Mesenchymal stem cell (in vitro differentiated cells and primary cell): ENCODE results near the gene SLC20A1.
A peak's percentile ranks its signal among the peaks of the same experiment; 100 is the strongest.
"Not testable (repeated sequence)": the region's sequence is repeated elsewhere in the genome, so short reads cannot be mapped to it uniquely, and the experiment has no call there.

Source experiments
- DNase-seq: peaks from one replicate; pipeline ENCODE4 v3.0.0-alpha.2; 2013
- H2AFZ ChIP-seq: one replicate; pipeline ENCODE4 v1.6.1; 2013; ENCODE audit warnings: low read depth, mild to moderate bottlenecking, control low read depth, inconsistent platforms, low read length, moderate library complexity
- H2AK5ac ChIP-seq: 2 replicates; pipeline ENCODE4 v1.6.1; 2013; ENCODE audit warnings: low read length, moderate library complexity, mild to moderate bottlenecking, inconsistent platforms; ENCODE audit not compliant: severe bottlenecking
- H2BK120ac ChIP-seq: one replicate; pipeline ENCODE4 v1.6.1; 2013; ENCODE audit warnings: low read depth, mild to moderate bottlenecking, inconsistent platforms, low read length, moderate library complexity
- H2BK12ac ChIP-seq, 2 experiments: one replicate each; pipeline ENCODE4 v1.6.1; 2013; ENCODE audit warnings: inconsistent platforms in 2 of 2, low read length in 2 of 2, mild to moderate bottlenecking in 2 of 2, moderate library complexity in 2 of 2, control low read depth in 1 of 2
- H2BK15ac ChIP-seq: one replicate; pipeline ENCODE4 v1.6.1; 2013; ENCODE audit warnings: mild to moderate bottlenecking, low read depth, inconsistent platforms; ENCODE audit not compliant: poor library complexity, severe bottlenecking
- H2BK5ac ChIP-seq: 2 replicates; pipeline ENCODE4 v1.6.1; 2013; ENCODE audit warnings: low read depth, mild to moderate bottlenecking, low read length, control low read depth, inconsistent platforms; ENCODE audit not compliant: poor library complexity, severe bottlenecking
- H3K14ac ChIP-seq, 2 experiments: one replicate each; pipeline ENCODE4 v1.6.1; 2013; ENCODE audit warnings: inconsistent platforms in 2 of 2, low read length in 2 of 2, control low read depth in 1 of 2, mild to moderate bottlenecking in 1 of 2, moderate library complexity in 1 of 2
- H3K18ac ChIP-seq, 2 experiments: one replicate each; pipeline ENCODE4 v1.6.1; 2013; ENCODE audit warnings: inconsistent platforms in 2 of 2, low read length in 2 of 2, control low read depth in 1 of 2, low read depth in 1 of 2, mild to moderate bottlenecking in 1 of 2
- H3K23ac ChIP-seq, 2 experiments: one replicate each; pipeline ENCODE4 v1.6.1; 2013; ENCODE audit warnings: inconsistent platforms in 2 of 2, low read length in 2 of 2, mild to moderate bottlenecking in 2 of 2, moderate library complexity in 2 of 2, control low read depth in 1 of 2
- H3K27ac ChIP-seq: 2 replicates; pipeline ENCODE4 v1.5.1; 2013; ENCODE audit warnings: mild to moderate bottlenecking, moderate library complexity, low read length, control low read depth, inconsistent platforms; ENCODE audit not compliant: poor library complexity, severe bottlenecking
- H3K27me3 ChIP-seq, 2 experiments: 2 replicates each; pipeline versions ENCODE4 v1.6.1 to v1.7.0; 2013; ENCODE audit warnings: low read length in 2 of 2, mild to moderate bottlenecking in 2 of 2, moderate library complexity in 2 of 2, control low read depth in 1 of 2, inconsistent platforms in 1 of 2; ENCODE audit not compliant: control insufficient read depth in 1 of 2, insufficient read depth in 1 of 2
- H3K36me3 ChIP-seq, 2 experiments: 2 replicates each; pipeline versions ENCODE4 v1.6.1 to v1.7.0; 2013; ENCODE audit warnings: low read length in 2 of 2, control low read depth in 1 of 2, inconsistent platforms in 1 of 2, low read depth in 1 of 2, mild to moderate bottlenecking in 1 of 2; ENCODE audit not compliant: insufficient read depth in 2 of 2, control insufficient read depth in 1 of 2
- H3K4ac ChIP-seq, 2 experiments: one replicate each; pipeline ENCODE4 v1.6.1; 2013; ENCODE audit warnings: inconsistent platforms in 2 of 2, low read length in 2 of 2, mild to moderate bottlenecking in 2 of 2, moderate library complexity in 2 of 2, control low read depth in 1 of 2, low read depth in 1 of 2
- H3K4me1 ChIP-seq: 2 replicates; pipeline ENCODE4 v1.6.1; 2013; ENCODE audit warnings: low read depth, low read length, control low read depth; ENCODE audit not compliant: control insufficient read depth, insufficient read depth
- H3K4me2 ChIP-seq: 2 replicates; pipeline ENCODE4 v1.6.1; 2013; ENCODE audit warnings: low read length, mild to moderate bottlenecking, inconsistent platforms; ENCODE audit not compliant: poor library complexity, severe bottlenecking
- H3K4me3 ChIP-seq, 2 experiments: 2 replicates each; pipeline versions ENCODE4 v1.5.1 to v1.7.0; 2013; ENCODE audit warnings: low read length in 2 of 2, mild to moderate bottlenecking in 2 of 2, control low read depth in 1 of 2, low read depth in 1 of 2; ENCODE audit not compliant: insufficient read depth in 1 of 2
- H3K79me1 ChIP-seq: replicated peaks from 2 replicates; pipeline ENCODE4 v1.6.1; 2013; ENCODE audit warnings: mild to moderate bottlenecking, control low read depth, low read length, inconsistent platforms; ENCODE audit not compliant: poor library complexity, severe bottlenecking
- H3K9ac ChIP-seq: 2 replicates; pipeline ENCODE4 v1.7.0; 2013; ENCODE audit warnings: mild to moderate bottlenecking, low read length, moderate library complexity
- H3K9me3 ChIP-seq: 2 replicates; pipeline ENCODE4 v1.7.0; 2013; ENCODE audit warnings: mild to moderate bottlenecking, low read length; ENCODE audit not compliant: control insufficient read depth
- H4K8ac ChIP-seq: one replicate; pipeline ENCODE4 v1.6.1; 2013; ENCODE audit warnings: inconsistent platforms, mild to moderate bottlenecking, low read length, moderate library complexity
- H4K91ac ChIP-seq: one replicate; pipeline ENCODE4 v1.6.1; 2013; ENCODE audit warnings: mild to moderate bottlenecking, low read length, inconsistent platforms
- WGBS: methylation state at CpG from one replicate; pipeline ENCODE4 v1.1.7; 2013; ENCODE audit warnings: mixed read lengths; 5-methylcytosine and 5-hydroxymethylcytosine counted together

SLC20A1 gene

GRCh38 chr2:112612283-112612682, 33.5 kb upstream of the SLC20A1 start:
- not testable (repeated sequence) for H3K36me3 ChIP-seq, H2AK5ac ChIP-seq, H3K14ac ChIP-seq, DNase-seq, H2AFZ ChIP-seq, H3K9me3 ChIP-seq, H3K27ac ChIP-seq, H2BK15ac ChIP-seq, H3K4me2 ChIP-seq, H2BK12ac ChIP-seq, H2BK120ac ChIP-seq, H2BK5ac ChIP-seq, H3K79me1 ChIP-seq, H3K4me3 ChIP-seq, H3K23ac ChIP-seq, H3K4ac ChIP-seq, H3K27me3 ChIP-seq, H4K91ac ChIP-seq, H3K9ac ChIP-seq, H4K8ac ChIP-seq, H3K4me1 ChIP-seq, H3K18ac ChIP-seq
- WGBS = no CpG with 5 or more reads among the region's 1 CpG

- no peak overlapping the region for H3K14ac ChIP-seq
- H2BK12ac ChIP-seq = no peak overlapping the region
- no peak overlapping the region for H2BK5ac ChIP-seq
- H3K23ac ChIP-seq = no peak overlapping the region
- peak overlapping the region; percentile 80 for H4K8ac ChIP-seq
- no peak overlapping the region for H4K91ac ChIP-seq
- H2AFZ ChIP-seq = peak overlapping the region; percentile 29
- no peak overlapping the region for H3K4me3 ChIP-seq
- H3K9me3 ChIP-seq = no peaks in the 10 kb centered on the region
- no peaks in the 10 kb centered on the region for H3K36me3 ChIP-seq
- 26% methylated on average over 13 of the region's 13 CpGs for WGBS
- DNase-seq = peak; percentile 47
- H2BK15ac ChIP-seq = no peak overlapping the region
- H2BK120ac ChIP-seq = peak overlapping the region; percentile 19
- H3K27ac ChIP-seq = no peak overlapping the region
- peak overlapping the region; percentile 28 to 54 for H3K18ac ChIP-seq
- H3K4me2 ChIP-seq = no peak overlapping the region
- no peaks in the 10 kb centered on the region for H3K79me1 ChIP-seq
- H2AK5ac ChIP-seq = no peak overlapping the region
- H3K27me3 ChIP-seq = no peaks in the 10 kb centered on the region
- no peak overlapping the region for H3K9ac ChIP-seq
- H3K4me1 ChIP-seq = peaks cover 7% of the 10 kb centered on the region
- H3K4ac ChIP-seq = no peak overlapping the region
Observed at GRCh38 chr2:112614201-112614840, 31.4 kb upstream of the SLC20A1 start.

- H3K27ac ChIP-seq = no peak overlapping the region
- no peaks in the 10 kb centered on the region for H3K79me1 ChIP-seq
- no peak overlapping the region for H2AK5ac ChIP-seq
- H3K36me3 ChIP-seq = no peaks in the 10 kb centered on the region
- no peaks in the 10 kb centered on the region for H3K9me3 ChIP-seq
- no peak overlapping the region for H2AFZ ChIP-seq
- H2BK120ac ChIP-seq = no peak overlapping the region
- H3K4me3 ChIP-seq = no peak overlapping the region
- no peak overlapping the region for H3K14ac ChIP-seq
- H3K4me2 ChIP-seq = no peak overlapping the region
- no peaks in the 10 kb centered on the region for H3K27me3 ChIP-seq
- no peak overlapping the region for H2BK12ac ChIP-seq
- H3K4me1 ChIP-seq = peaks cover 7% of the 10 kb centered on the region
- no peak overlapping the region for H2BK15ac ChIP-seq
- H3K18ac ChIP-seq = peak overlapping the region; percentile 21 to 28
- no peak overlapping the region for H3K23ac ChIP-seq
- H3K4ac ChIP-seq = peak overlapping the region in 1 of 2 experiments; percentile 64
- no peak overlapping the region for H3K9ac ChIP-seq
- WGBS = 95% methylated on average over 8 of the region's 8 CpGs
- DNase-seq = no peak
- H4K8ac ChIP-seq = peak overlapping the region; percentile 54
- no peak overlapping the region for H2BK5ac ChIP-seq
- H4K91ac ChIP-seq = peak overlapping the region; percentile 56
Observed at GRCh38 chr2:112615051-112615450, 30.7 kb upstream of the SLC20A1 start.

- H3K36me3 ChIP-seq, H2BK120ac ChIP-seq, H3K4me1 ChIP-seq, H2BK5ac ChIP-seq, H3K9ac ChIP-seq, H2BK12ac ChIP-seq, H2AK5ac ChIP-seq, H3K14ac ChIP-seq, H3K9me3 ChIP-seq, H2BK15ac ChIP-seq, DNase-seq, H4K91ac ChIP-seq, H3K4ac ChIP-seq, H3K27ac ChIP-seq, H3K23ac ChIP-seq, H2AFZ ChIP-seq, H3K18ac ChIP-seq, H3K4me3 ChIP-seq, H3K79me1 ChIP-seq, H4K8ac ChIP-seq, H3K27me3 ChIP-seq, H3K4me2 ChIP-seq: not testable (repeated sequence)
- 95% methylated on average over 2 of the region's 2 CpGs for WGBS
Observed at GRCh38 chr2:112615798-112616197, 29.9 kb upstream of the SLC20A1 start.
